ENCODE measurements around the gene ZNF614. TPM values are rescaled to one million over a fixed set of nuclear protein-coding genes. Genes with fewer than 3 reads are reported as not detected.

The ZNF614 gene
- total and polyA plus RNA-seq, 10 of the 15 experiments (the other 5 are each of a cell fraction or from before 2014, with no cell fraction given): 3.9 to 16.0 (median 9.6) TPM

DNA sequence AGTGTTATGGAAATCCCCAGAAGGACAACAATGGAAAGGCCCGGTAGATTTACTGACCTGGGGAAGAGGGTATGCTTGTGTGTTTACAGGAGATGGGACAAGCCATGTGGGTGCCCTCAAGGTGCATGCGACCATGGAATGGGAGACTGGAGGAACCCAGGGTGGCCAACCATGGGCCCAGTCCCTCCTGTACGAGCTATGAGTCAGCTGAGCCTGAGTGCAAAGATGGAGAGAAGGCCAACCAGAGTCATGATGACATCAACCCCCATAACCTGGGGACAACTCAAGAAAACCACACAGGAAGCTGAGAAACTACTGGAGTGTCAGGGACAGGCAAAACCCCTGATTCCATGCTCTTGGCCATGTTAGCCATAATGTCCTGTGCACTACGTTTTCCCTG, 49.3 kb downstream of the ZNF614 start (continued):
- TF ChIP-seq ZNF384 (IDR thresholded peaks at IDR 0.05; ENCODE audit: borderline replicate concordance, low read depth, low read length) (no peak), ZNF274 (IDR thresholded peaks at IDR 0.05; ENCODE audit: insufficient read depth, insufficient read length) (no peak), CHD1 (IDR thresholded peaks at IDR 0.05; ENCODE audit: low read depth, low read length) (no peak)
- TF ChIP-seq, protein P1, sequence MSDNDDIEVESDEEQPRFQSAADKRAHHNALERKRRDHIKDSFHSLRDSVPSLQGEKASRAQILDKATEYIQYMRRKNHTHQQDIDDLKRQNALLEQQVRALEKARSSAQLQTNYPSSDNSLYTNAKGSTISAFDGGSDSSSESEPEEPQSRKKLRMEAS (IDR thresholded peaks at IDR 0.05; ENCODE audit: low read depth, low read length): no peak

DNA sequence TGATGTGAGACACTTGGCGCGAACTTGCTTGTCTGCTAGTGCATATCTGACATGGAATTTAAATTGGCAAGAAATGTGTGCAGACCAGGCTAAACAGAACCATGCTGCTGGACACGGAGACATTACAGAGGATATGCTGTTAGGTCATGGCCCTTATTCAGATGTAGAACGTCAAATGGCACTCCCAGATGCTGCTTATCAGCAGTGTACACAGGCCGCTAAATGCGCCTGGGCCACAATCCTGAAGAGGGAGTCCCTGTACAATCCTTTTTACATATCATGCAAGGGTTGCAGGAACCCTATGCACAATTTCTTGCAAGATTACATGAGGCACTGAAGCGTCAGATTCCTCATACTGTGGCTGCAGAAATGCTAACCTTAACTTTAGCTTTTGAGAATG, 50.8 kb downstream of the ZNF614 start:
- no peak overlapping the region for H3K9ac ChIP-seq (ENCODE audit: control insufficient read depth, insufficient read depth, low read length)
- H3K36me3 ChIP-seq (ENCODE audit: control insufficient read depth in 2 of 2, insufficient read depth in 2 of 2, low read length in 1 of 2): peaks cover 2 to 8% of the 10 kb centered on the region in 2 experiments
- SMC1A ChIA-PET (ENCODE audit: uncharacterized antibody, unreplicated experiment): no interaction called here
- no peaks in the 10 kb centered on the region for H4K20me1 ChIP-seq (ENCODE audit: control insufficient read depth, insufficient read depth)
- H3K4me3 ChIP-seq: no peak overlapping the region
- ATAC-seq (no peak), FAIRE-seq (no peak), DNase-seq (ENCODE audit: low read depth, low spot score) (no peak)
- no peak overlapping the region for H3K27ac ChIP-seq (ENCODE audit: control insufficient read depth, insufficient read depth)
- intact Hi-C loops (cut with micrococcal nuclease; ENCODE audit: unreplicated experiment) (no loop called here), in situ Hi-C loops (cut with MboI) (no loop called here)
- no peaks in the 10 kb centered on the region for H3K4me1 ChIP-seq (ENCODE audit: control insufficient read depth, insufficient read depth, low read length)
- no peak for TF ChIP-seq BMI1 (IDR thresholded peaks at IDR 0.05; ENCODE audit: borderline replicate concordance)
- no peak for TF ChIP-seq YBX1 (IDR thresholded peaks at IDR 0.05)
- no peak for TF ChIP-seq DPF2 (IDR thresholded peaks at IDR 0.05)
- TF ChIP-seq STAT1 (conservative IDR thresholded peaks at IDR 0.05): no peak
- TF ChIP-seq SPI1 (IDR thresholded peaks at IDR 0.05; ENCODE audit: borderline replicate concordance, insufficient read depth, low read depth, low read length): no peak
- no peak for TF ChIP-seq TBL1XR1 (IDR thresholded peaks at IDR 0.05; ENCODE audit: low read depth, low read length)
- no peak for TF ChIP-seq MYB (IDR thresholded peaks at IDR 0.05; ENCODE audit: borderline replicate concordance, low read depth, low read length)
- TF ChIP-seq POU2F2 (IDR thresholded peaks at IDR 0.05; ENCODE audit: borderline replicate concordance, low read depth, low read length): no peak
- no peak for TF ChIP-seq ZNF207 (IDR thresholded peaks at IDR 0.05; ENCODE audit: borderline replicate concordance)
- TF ChIP-seq NR2C2 (IDR thresholded peaks at IDR 0.05; ENCODE audit: borderline replicate concordance, control insufficient read depth, insufficient read length, low read depth): no peak
- TF ChIP-seq, protein P2, sequence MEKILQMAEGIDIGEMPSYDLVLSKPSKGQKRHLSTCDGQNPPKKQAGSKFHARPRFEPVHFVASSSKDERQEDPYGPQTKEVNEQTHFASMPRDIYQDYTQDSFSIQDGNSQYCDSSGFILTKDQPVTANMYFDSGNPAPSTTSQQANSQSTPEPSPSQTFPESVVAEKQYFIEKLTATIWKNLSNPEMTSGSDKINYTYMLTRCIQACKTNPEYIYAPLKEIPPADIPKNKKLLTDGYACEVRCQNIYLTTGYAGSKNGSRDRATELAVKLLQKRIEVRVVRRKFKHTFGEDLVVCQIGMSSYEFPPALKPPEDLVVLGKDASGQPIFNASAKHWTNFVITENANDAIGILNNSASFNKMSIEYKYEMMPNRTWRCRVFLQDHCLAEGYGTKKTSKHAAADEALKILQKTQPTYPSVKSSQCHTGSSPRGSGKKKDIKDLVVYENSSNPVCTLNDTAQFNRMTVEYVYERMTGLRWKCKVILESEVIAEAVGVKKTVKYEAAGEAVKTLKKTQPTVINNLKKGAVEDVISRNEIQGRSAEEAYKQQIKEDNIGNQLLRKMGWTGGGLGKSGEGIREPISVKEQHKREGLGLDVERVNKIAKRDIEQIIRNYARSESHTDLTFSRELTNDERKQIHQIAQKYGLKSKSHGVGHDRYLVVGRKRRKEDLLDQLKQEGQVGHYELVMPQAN (conservative IDR thresholded peaks at IDR 0.05): no peak
- no peak for TF ChIP-seq NR2C1 (IDR thresholded peaks at IDR 0.05)
- TF ChIP-seq POLR2AphosphoS2 (IDR thresholded peaks at IDR 0.05; ENCODE audit: low read depth, low read length): no peak
- no peak for TF ChIP-seq SIX5 (IDR thresholded peaks at IDR 0.05; ENCODE audit: low read depth, low read length, severe bottlenecking)
- TF ChIP-seq SUZ12 (IDR thresholded peaks at IDR 0.05; ENCODE audit: unreplicated experiment): no peak
- TF ChIP-seq, protein P3, sequence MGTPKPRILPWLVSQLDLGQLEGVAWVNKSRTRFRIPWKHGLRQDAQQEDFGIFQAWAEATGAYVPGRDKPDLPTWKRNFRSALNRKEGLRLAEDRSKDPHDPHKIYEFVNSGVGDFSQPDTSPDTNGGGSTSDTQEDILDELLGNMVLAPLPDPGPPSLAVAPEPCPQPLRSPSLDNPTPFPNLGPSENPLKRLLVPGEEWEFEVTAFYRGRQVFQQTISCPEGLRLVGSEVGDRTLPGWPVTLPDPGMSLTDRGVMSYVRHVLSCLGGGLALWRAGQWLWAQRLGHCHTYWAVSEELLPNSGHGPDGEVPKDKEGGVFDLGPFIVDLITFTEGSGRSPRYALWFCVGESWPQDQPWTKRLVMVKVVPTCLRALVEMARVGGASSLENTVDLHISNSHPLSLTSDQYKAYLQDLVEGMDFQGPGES (IDR thresholded peaks at IDR 0.05): no peak
- no peak for TF ChIP-seq JUND (IDR thresholded peaks at IDR 0.05; ENCODE audit: low read depth, low read length)
- no TSS peak for BruUV-seq (replicated peaks)
- WGBS (ENCODE audit: insufficient coverage, insufficient replicate concordance, low lambda C conversion rate, missing lambda C conversion rate): 94% methylated on average over 7 of the region's 7 CpGs
- RAD21 ChIA-PET (ENCODE audit: unreplicated experiment): no interaction called here
- POLR2A ChIA-PET: no interaction called here
- CTCF ChIA-PET: no interaction called here
- H3K27me3 ChIP-seq (replicated peaks in 1 of 2; ENCODE audit: control insufficient read depth in 2 of 2, insufficient read depth in 2 of 2, low read length in 1 of 2): no peaks in the 10 kb centered on the region
- no peak overlapping the region for H3K4me2 ChIP-seq (ENCODE audit: control insufficient read depth, insufficient read depth)
- no peak overlapping the region for H2AFZ ChIP-seq (ENCODE audit: control insufficient read depth, low read depth, low read length)
- H3K9me3 ChIP-seq (replicated peaks; ENCODE audit: control insufficient read depth, insufficient read depth, low read length): peaks cover 40% of the 10 kb centered on the region
- H3K79me2 ChIP-seq (ENCODE audit: control insufficient read depth, insufficient read depth, low read length): no peaks in the 10 kb centered on the region; the same call in 1 of the 2 replicates

All from GM12878 (cell line).